Measurements from ENCODE around the gene RCL1. TPM values are rescaled to one million over a fixed set of nuclear protein-coding genes. Genes with fewer than 3 reads are reported as not detected.

Gene RCL1
- total and polyA plus RNA-seq, 2 of the 13 experiments (the other 11 are each of a cell fraction or from before 2014, with no cell fraction given): 22.3 to 31.6 TPM

- 87% methylated on average over 3 of the region's 3 CpGs for WGBS (ENCODE audit: low lambda C conversion rate)
- no TSS peak for BruUV-seq (replicated peaks)
- no peak for TF ChIP-seq FUBP1 (CRISPR knock-in tag; IDR thresholded peaks at IDR 0.05; ENCODE audit: borderline replicate concordance)
- TF ChIP-seq SMAD3 (CRISPR knock-in tag; IDR thresholded peaks at IDR 0.05): no peak
- TF ChIP-seq ZNF136 (CRISPR knock-in tag; IDR thresholded peaks at IDR 0.05; ENCODE audit: low read depth): no peak
- no peak for TF ChIP-seq ZNF777 (CRISPR knock-in tag; IDR thresholded peaks at IDR 0.05)
- TF ChIP-seq RFXAP (CRISPR knock-in tag; IDR thresholded peaks at IDR 0.05; ENCODE audit: borderline replicate concordance): no peak
- no peak for TF ChIP-seq TAF15 (IDR thresholded peaks at IDR 0.05; ENCODE audit: low read depth, low read length, poor library complexity, severe bottlenecking)
- TF ChIP-seq ZNF7 (CRISPR knock-in tag; IDR thresholded peaks at IDR 0.05): no peak
- no peak for TF ChIP-seq GTF2F1 (IDR thresholded peaks at IDR 0.05; ENCODE audit: low read length)
- no peak for TF ChIP-seq RFXANK (CRISPR knock-in tag; IDR thresholded peaks at IDR 0.05)
- no peak for TF ChIP-seq ADNP (CRISPR knock-in tag; IDR thresholded peaks at IDR 0.05)
- no peak for TF ChIP-seq CENPX (CRISPR knock-in tag; IDR thresholded peaks at IDR 0.05)
- TF ChIP-seq ZBTB49 (CRISPR knock-in tag; IDR thresholded peaks at IDR 0.05; ENCODE audit: borderline replicate concordance): no peak
Measured at GRCh38 chr9:4904322-4905134, 111.8 kb downstream of the RCL1 start.

More at GRCh38 chr9:4904322-4905134, 111.8 kb downstream of the RCL1 start:
- Histone ChIP-seq H3K9me3 (ENCODE audit: low read length) (no peaks in the 10 kb centered on the region), H3K27ac (ENCODE audit: extremely low read length, insufficient read depth, low read length) (no peak overlapping the region), H3K4me1 (ENCODE audit: insufficient read depth, low read length) (peaks cover 19% of the 10 kb centered on the region), H3K27me3 (ENCODE audit: control insufficient read depth in 1 of 2, insufficient read depth in 2 of 2, low read length in 2 of 2) (no peaks in the 10 kb centered on the region), H4K20me1 (ENCODE audit: insufficient read depth, low read length) (no peaks in the 10 kb centered on the region), H3K4me2 (ENCODE audit: low read depth, low read length) (no peak overlapping the region), H2AFZ (ENCODE audit: low read length) (no peak overlapping the region), H3K9ac (ENCODE audit: insufficient read depth, low read depth, low read length) (no peak overlapping the region), H3K4me3 (replicated peaks in 1 of 3; ENCODE audit: insufficient read depth in 1 of 3, low read depth in 2 of 3, low read length in 3 of 3) (no peak overlapping the region), H3K79me2 (ENCODE audit: insufficient read depth, low read length) (no peaks in the 10 kb centered on the region), H3K36me3 (replicated peaks in 1 of 2; ENCODE audit: control insufficient read depth in 1 of 2, insufficient read depth in 2 of 2, low read length in 2 of 2) (no peaks in the 10 kb centered on the region)
- ChIA-PET CTCF (ENCODE audit: low intra/inter-chr PET ratio, low total read pairs) (no interaction called here), POLR2A (no interaction called here)
- DNase-seq (ENCODE audit: low spot score) (no peak), FAIRE-seq (no peak), ATAC-seq (no peak)
- intact Hi-C loops (cut with micrococcal nuclease; ENCODE audit: unreplicated experiment) (loop anchor here (5.0 kb wide), 1 partner anchor 42 kb away; no protein-coding TSS in a partner anchor), in situ Hi-C loops (cut with HindIII; ENCODE audit: extremely low pct_ligation_motif_present, low pct_unique_long_range_greater_than_20kb) (no loop called here)

Measured in HepG2 (cell line).